H1 (cell line): Measurements from ENCODE around the gene GJC2. TPM values are rescaled to one million over a fixed set of nuclear protein-coding genes. Genes with fewer than 3 reads are reported as not detected.

Source experiments
- ATF3 ChIP-seq: IDR thresholded peaks from 2 replicates; pipeline ENCODE4 v1.6.1; 2011; ENCODE audit warnings: low read depth, mild to moderate bottlenecking, low read length; ENCODE audit not compliant: insufficient read depth
- CBX8 ChIP-seq: fragments of 300-800, 300-1000 bp; sonication (generic); IDR thresholded peaks from 2 replicates; pipeline ENCODE4 v1.7.1; 2016; ENCODE audit warnings: low read depth, low read length, borderline replicate concordance
- CEBPB ChIP-seq: IDR thresholded peaks from 2 replicates; pipeline ENCODE4 v1.6.1; 2012; ENCODE audit warnings: low read depth, low read length
- CREB1 ChIP-seq: IDR thresholded peaks from 2 replicates; pipeline ENCODE4 v1.6.1; 2012; ENCODE audit warnings: inconsistent platforms
- GABPA ChIP-seq: IDR thresholded peaks from 2 replicates; pipeline ENCODE4 v1.6.1; 2011; ENCODE audit warnings: mild to moderate bottlenecking, low read length, moderate library complexity, borderline replicate concordance; ENCODE audit not compliant: insufficient read depth
- GTF2F1 ChIP-seq: IDR thresholded peaks from 2 replicates; pipeline ENCODE4 v1.6.1; 2012; ENCODE audit warnings: low read depth, low read length, improper control_type of control experiment, borderline replicate concordance
- HDAC2 ChIP-seq, 2 experiments: fragments of 300-600 bp in 1 of 2; sonication (generic) in 1 of 2; IDR thresholded peaks; 2 replicates each; pipeline ENCODE4 v1.6.1; 2011 to 2012; ENCODE audit warnings: low read depth in 2 of 2, low read length in 2 of 2, mild to moderate bottlenecking in 2 of 2, moderate library complexity in 2 of 2, borderline replicate concordance in 1 of 2, inconsistent platforms in 1 of 2
- KDM1A ChIP-seq: fragments of 200-600, 300-600 bp; sonication (generic); IDR thresholded peaks from 2 replicates; pipeline ENCODE4 v1.7.1; 2016; ENCODE audit warnings: mild to moderate bottlenecking, low read length, borderline replicate concordance
- KDM4A ChIP-seq: IDR thresholded peaks from one replicate; pipeline ENCODE4 v1.7.1; 2012; ENCODE audit warnings: low read depth, mild to moderate bottlenecking, moderate library complexity, low read length, inconsistent platforms; ENCODE audit not compliant: severe bottlenecking
- KDM5A ChIP-seq: fragments of 200-600 bp; IDR thresholded peaks from 2 replicates; pipeline ENCODE4 v1.7.1; 2012; ENCODE audit warnings: mild to moderate bottlenecking, low read length, inconsistent platforms, mixed read lengths
- MAFK ChIP-seq: IDR thresholded peaks from 2 replicates; pipeline ENCODE4 v1.6.1; 2012; ENCODE audit warnings: low read depth, mild to moderate bottlenecking, improper control_type of control experiment, low read length
- NANOG ChIP-seq: IDR thresholded peaks from 2 replicates; pipeline ENCODE4 v1.6.1; 2011; ENCODE audit warnings: low read length, low read depth, mild to moderate bottlenecking, inconsistent platforms; ENCODE audit not compliant: insufficient read depth, poor library complexity, severe bottlenecking
- POLR2AphosphoS5 ChIP-seq: IDR thresholded peaks from 2 replicates; pipeline ENCODE4 v1.6.1; 2011; ENCODE audit warnings: low read depth, low read length
- POU5F1 ChIP-seq: IDR thresholded peaks from 2 replicates; pipeline ENCODE4 v1.6.1; 2011; ENCODE audit warnings: low read depth, mild to moderate bottlenecking, low read length, moderate library complexity
- SAP30 ChIP-seq: fragments of 300-600 bp; sonication (generic); IDR thresholded peaks from 2 replicates; pipeline ENCODE4 v1.7.1; 2012; ENCODE audit warnings: low read length, moderate library complexity, mild to moderate bottlenecking, inconsistent platforms; ENCODE audit not compliant: insufficient read depth, insufficient replicate concordance
- SP2 ChIP-seq: IDR thresholded peaks from 2 replicates; pipeline ENCODE4 v1.6.1; 2012; ENCODE audit warnings: mild to moderate bottlenecking, low read length, inconsistent platforms
- SUZ12 ChIP-seq: fragments of 200-600 bp; sonication (generic); IDR thresholded peaks from 2 replicates; pipeline ENCODE4 v1.6.1; 2012; ENCODE audit warnings: mild to moderate bottlenecking, inconsistent platforms, low read length, moderate library complexity, mixed read lengths
- TAF7 ChIP-seq: optimal IDR thresholded peaks from 2 replicates; pipeline ENCODE3; 2011; ENCODE audit warnings: low read depth, mild to moderate bottlenecking, inconsistent platforms, low read length, moderate library complexity, borderline replicate concordance
- USF2 ChIP-seq: IDR thresholded peaks from 2 replicates; pipeline ENCODE4 v1.6.1; 2011; ENCODE audit warnings: low read length, improper control_type of control experiment
- ZNF274 ChIP-seq: IDR thresholded peaks from 2 replicates; pipeline ENCODE4 v1.7.0; 2012; ENCODE audit warnings: low read length, borderline replicate concordance; ENCODE audit errors: extremely low read depth
- polyA plus RNA-seq, 7 experiments: library from polyadenylated mRNA; depleted of rRNA in 3 of 7; stranded (reverse) in 5 of 7; unstranded in 2 of 7; fragments of >200 nt in 5 of 7; fragments of 200-250 nt in 2 of 7; gene quantifications; 1 replicate in 5 of 7; 2 replicates in 1 of 7; 4 replicates in 1 of 7; pipeline versions ENCODE4 v1.2.1 to v1.2.3, GENCODE V29; 2011 to 2013; ENCODE audit warnings: missing spikeins in 2 of 7, mixed read lengths in 2 of 7
- total RNA-seq: library from RNA; stranded (reverse); fragmentation: NEBNext Ultra II Directional; extraction: Animal tissue kit (Norgen Biotek cat#: 25700); gene quantifications from 2 replicates; pipeline ENCODE4 v1.2.1, GENCODE V29; 2021

GJC2 gene
- total and polyA plus RNA-seq, 2 of the 8 experiments (the other 6 are each of a cell fraction or from before 2014, with no cell fraction given), result 0.17 to 0.54 TPM

GRCh38 chr1:228165372-228166169, 15.8 kb downstream of the GJC2 start, which contains the start of gene IBA57 (continued):
- TF ChIP-seq CEBPB (no peak), SAP30 (no peak), GABPA (no peak), SP2 (no peak), CREB1 (peak; percentile 93), GTF2F1 (peak; percentile 55), KDM1A (no peak), SUZ12 (no peak), HDAC2 (IDR thresholded peaks at IDR 0.05; ENCODE audit: borderline replicate concordance in 1 of 2, low read depth in 2 of 2, low read length in 2 of 2) (no peak), CBX8 (no peak), POLR2AphosphoS5 (peak; percentile 81), KDM4A (peak; percentile 42), ZNF274 (no peak), MAFK (no peak), NANOG (no peak), KDM5A (no peak), ATF3 (no peak), TAF7 (peak; percentile 98), USF2 (0 out of 2 replicates have a peak, but pooled peaks have one; percentile 13), POU5F1 (no peak)
